PC-3 (cell line): ENCODE data around the gene ARID1A.

ENCODE experiments used
- CTCF ChIP-seq: fragments of 300-600 bp; sonication (generic); conservative IDR thresholded peaks from 2 replicates; pipeline ENCODE4 v1.5.1; 2017; ENCODE audit warnings: antibody characterized with exemption, low read depth, mild to moderate bottlenecking, low read length
- EZH2 ChIP-seq: fragments of 300-600 bp; sonication (generic); IDR thresholded peaks from one replicate; pipeline ENCODE4 v1.6.1; 2017; ENCODE audit warnings: antibody characterized with exemption, mild to moderate bottlenecking, low read length; ENCODE audit not compliant: unreplicated experiment

DNA sequence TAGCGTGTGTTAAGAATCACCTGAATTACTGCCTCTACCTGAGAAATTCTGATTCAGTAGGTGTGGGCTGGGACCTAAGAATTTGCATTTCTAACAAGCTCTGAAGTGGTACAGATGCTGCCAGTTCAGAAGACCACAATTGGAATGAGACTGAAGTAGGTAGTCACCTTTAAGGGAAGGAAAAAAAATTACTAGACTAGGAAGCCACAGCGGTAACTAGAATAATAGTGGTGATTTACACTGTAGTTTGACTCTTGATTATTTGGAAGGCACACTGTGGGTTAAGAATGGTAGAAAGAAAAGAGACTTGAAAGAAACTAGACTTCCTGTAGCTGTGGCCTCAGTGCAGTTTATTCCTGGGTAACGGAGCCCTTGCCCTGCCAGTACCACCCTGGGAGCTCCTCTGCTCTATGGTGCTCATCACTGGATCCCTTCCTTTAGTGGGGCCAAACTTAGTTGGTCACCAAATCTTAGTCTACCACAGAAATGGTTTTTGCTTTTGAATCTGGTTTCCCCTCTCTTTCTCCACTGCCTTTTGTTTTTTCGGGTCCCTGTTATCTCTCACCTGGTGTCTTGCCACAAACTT lies 43.6 kb downstream of the ARID1A start:
- TF ChIP-seq EZH2: no peak
- no peak for TF ChIP-seq CTCF
